Prostate gland (tissue), 2 donors: Measurements from ENCODE around the gene PTPRT. TPM values are rescaled to one million over a fixed set of nuclear protein-coding genes. Genes with fewer than 3 reads are reported as not detected.

Experiments
- DNase-seq: peaks from one replicate; pipeline ENCODE4 v3.0.0-alpha.2; 2019; ENCODE audit warnings: low spot score
- H3K27ac ChIP-seq, 2 donors: fragments of 200-600 bp; sonication (generic); 2 replicates each; pipeline ENCODE4 v1.5.1; 2017 to 2019
- H3K27me3 ChIP-seq: fragments of 200-600 bp; sonication (generic); replicated peaks from 2 replicates; pipeline ENCODE4 v1.5.1; 2019; ENCODE audit not compliant: insufficient read depth
- H3K36me3 ChIP-seq, 2 donors: fragments of 200-600 bp; sonication (generic); 1 replicate in 1 of 2; 2 replicates in 1 of 2; pipeline versions ENCODE4 v1.5.1 to v1.8.1; 2017 to 2019
- H3K4me1 ChIP-seq: fragments of 200-600 bp; sonication (generic); replicated peaks from 2 replicates; pipeline ENCODE4 v1.5.1; 2019
- H3K4me3 ChIP-seq, 2 donors: fragments of 200-600 bp; sonication (generic); 2 replicates each; pipeline ENCODE4 v1.5.1; 2017 to 2019
- H3K9me3 ChIP-seq: fragments of 200-600 bp; sonication (generic); 2 replicates; pipeline ENCODE4 v1.5.1; 2017
- CTCF ChIP-seq, 4 experiments: fragments of 200-600 bp in 2 of 4; fragments of 450-650 bp in 2 of 4; sonication (generic) in 2 of 4; IDR thresholded peaks; 1 replicate in 3 of 4; 2 replicates in 1 of 4; pipeline ENCODE4 v1.5.1; 2016 to 2019; ENCODE audit warnings: antibody characterized with exemption in 4 of 4, mild to moderate bottlenecking in 2 of 4, moderate library complexity in 2 of 4
- POLR2A ChIP-seq: fragments of 450-650 bp; IDR thresholded peaks from one replicate; pipeline ENCODE4 v1.6.1; 2016; ENCODE audit warnings: antibody characterized with exemption, mild to moderate bottlenecking
- POLR2AphosphoS5 ChIP-seq: sonication (generic); formaldehyde crosslinking; IDR thresholded peaks from one replicate; pipeline ENCODE4 v1.6.1; 2017; ENCODE audit warnings: antibody characterized with exemption
- WGBS: methylation state at CpG from one replicate; pipeline ENCODE4 v1.1.5; 2018; 5-methylcytosine and 5-hydroxymethylcytosine counted together
- intact Hi-C: fragments of 100-400 bp; cut with DNase I; formaldehyde crosslinking; loops from one replicate; pipeline ENCODE4 v1.14.2; 2022
- total RNA-seq, 2 donors: library from RNA; depleted of rRNA; stranded (reverse); fragments of >200 nt; gene quantifications; one replicate each; pipeline ENCODE4 v1.1.0, GENCODE V29; 2016

PTPRT gene
- total RNA-seq, 2 donors from 2014 or later = 1.5 to 3.5 TPM

GRCh38 chr20:42559665-42560064 lies 630.0 kb downstream of the PTPRT start:
- Histone ChIP-seq H3K9me3 (no peaks in the 10 kb centered on the region), H3K4me3 (no peak overlapping the region), H3K36me3 (no peaks in the 10 kb centered on the region), H3K27ac (no peak overlapping the region), H3K27me3 (no peaks in the 10 kb centered on the region), H3K4me1 (no peaks in the 10 kb centered on the region)
- no peak for DNase-seq
- TF ChIP-seq CTCF (IDR thresholded peaks at IDR 0.05) = no peak
- TF ChIP-seq POLR2A = no peak
- TF ChIP-seq POLR2AphosphoS5 = no peak
- intact Hi-C loops = no loop called here
- 94% methylated on average over 4 of the region's 4 CpGs for WGBS

GRCh38 chr20:42556575-42556974 lies 633.1 kb downstream of the PTPRT start:
- no peak for DNase-seq
- no peak for TF ChIP-seq POLR2A
- TF ChIP-seq POLR2AphosphoS5 = no peak
- TF ChIP-seq CTCF (IDR thresholded peaks at IDR 0.05) = no peak
- WGBS = 92% methylated on average over 2 of the region's 2 CpGs

GRCh38 chr20:42553374-42553773 lies 636.3 kb downstream of the PTPRT start:
- Histone ChIP-seq H3K27me3 (no peaks in the 10 kb centered on the region), H3K9me3 (no peaks in the 10 kb centered on the region), H3K4me3 (no peak overlapping the region), H3K4me1 (no peaks in the 10 kb centered on the region), H3K27ac (no peak overlapping the region), H3K36me3 (no peaks in the 10 kb centered on the region)
- intact Hi-C loops = no loop called here
- TF ChIP-seq CTCF (IDR thresholded peaks at IDR 0.05) (no peak), POLR2A (no peak), POLR2AphosphoS5 (no peak)
- 51% methylated on average over 2 of the region's 2 CpGs for WGBS
- DNase-seq = no peak

More at GRCh38 chr20:42556575-42556974, 633.1 kb downstream of the PTPRT start:
- H3K27me3 ChIP-seq = no peaks in the 10 kb centered on the region
- intact Hi-C loops = no loop called here
- no peaks in the 10 kb centered on the region for H3K4me1 ChIP-seq
- H3K27ac ChIP-seq = no peak overlapping the region
- H3K9me3 ChIP-seq = no peaks in the 10 kb centered on the region
- no peaks in the 10 kb centered on the region for H3K36me3 ChIP-seq
- H3K4me3 ChIP-seq = no peak overlapping the region

GRCh38 chr20:42549496-42549895 lies 640.2 kb downstream of the PTPRT start:
- no peaks in the 10 kb centered on the region for H3K9me3 ChIP-seq
- H3K4me1 ChIP-seq = no peaks in the 10 kb centered on the region
- no peaks in the 10 kb centered on the region for H3K27me3 ChIP-seq
- no peak overlapping the region for H3K27ac ChIP-seq
- intact Hi-C loops = no loop called here
- 48% methylated on average over 3 of the region's 3 CpGs for WGBS
- TF ChIP-seq CTCF (IDR thresholded peaks at IDR 0.05) (no peak), POLR2AphosphoS5 (no peak)
- no peaks in the 10 kb centered on the region for H3K36me3 ChIP-seq
- H3K4me3 ChIP-seq = no peak overlapping the region
- no peak for DNase-seq

GRCh38 chr20:42544926-42545325 lies 644.8 kb downstream of the PTPRT start:
- no peak for DNase-seq
- H3K27ac ChIP-seq = no peak overlapping the region
- no peaks in the 10 kb centered on the region for H3K27me3 ChIP-seq
- TF ChIP-seq POLR2AphosphoS5 (no peak), POLR2A (no peak)
- no peaks in the 10 kb centered on the region for H3K36me3 ChIP-seq
- 70% methylated on average over 5 of the region's 5 CpGs for WGBS
- no peaks in the 10 kb centered on the region for H3K4me1 ChIP-seq
- intact Hi-C loops = no loop called here
- no peaks in the 10 kb centered on the region for H3K9me3 ChIP-seq
- H3K4me3 ChIP-seq = no peak overlapping the region
